ENCODE data around the gene SPOCK2.

Gene SPOCK2

DNA sequence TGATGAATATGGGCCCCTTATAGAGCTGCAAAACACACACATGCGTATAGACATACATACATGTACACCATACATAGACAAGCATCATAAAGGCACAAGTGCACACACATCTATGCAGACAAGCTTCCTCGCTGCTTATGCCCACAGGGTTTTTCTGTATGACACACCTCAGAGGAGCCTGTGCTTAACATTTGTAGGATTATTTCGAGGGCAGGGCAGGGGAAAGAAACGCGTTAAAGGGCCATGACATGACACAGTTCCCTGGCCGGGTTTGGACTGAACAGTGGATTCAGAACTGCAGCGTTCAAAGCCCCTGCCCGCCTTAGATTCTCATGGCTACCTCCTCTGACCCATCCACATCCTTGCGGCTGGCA is 79.3 kb downstream of the SPOCK2 start:
- no peak overlapping the region for H3K9ac ChIP-seq (ENCODE audit: low read length)
- no peak overlapping the region for H3K4me3 ChIP-seq (ENCODE audit: insufficient read depth, low read length, poor library complexity, severe bottlenecking)
- no peaks in the 10 kb centered on the region for H4K20me1 ChIP-seq (ENCODE audit: low read depth, low read length)
- no peaks in the 10 kb centered on the region for H3K79me2 ChIP-seq (ENCODE audit: insufficient read depth, low read length)
- H3K36me3 ChIP-seq (ENCODE audit: low read length), result no peaks in the 10 kb centered on the region
- no peak for TF ChIP-seq EZH2phosphoT487 (conservative IDR thresholded peaks at IDR 0.05; ENCODE audit: low read length)
- H3K27ac ChIP-seq (ENCODE audit: low read depth, low read length), result no peak overlapping the region
- H3F3A ChIP-seq (ENCODE audit: insufficient read depth), result no peaks in the 10 kb centered on the region
- H3K9me3 ChIP-seq (ENCODE audit: insufficient read depth, low read length), result no peaks in the 10 kb centered on the region
- no peak overlapping the region for H3K4me2 ChIP-seq (ENCODE audit: low read depth, low read length, poor library complexity, severe bottlenecking)
- no peaks in the 10 kb centered on the region for H3K27me3 ChIP-seq (ENCODE audit: low read length)
- no peaks in the 10 kb centered on the region for H3K9me2 ChIP-seq (replicated peaks; ENCODE audit: insufficient read depth, low read length)
- no peak overlapping the region for H2AFZ ChIP-seq (ENCODE audit: low read depth, low read length, severe bottlenecking)
